KMS-11 (cell line): Measurements from ENCODE around the gene HHIPL1.

Experiments used
- H2AFZ ChIP-seq: fragments of 200-600 bp; sonication (generic); 2 replicates; pipeline ENCODE4 v1.6.1; 2016; ENCODE audit warnings: antibody characterized with exemption, mixed run types, low read depth
- H3K27ac ChIP-seq: fragments of 200-600 bp; sonication (generic); 2 replicates; pipeline ENCODE4 v1.6.1; 2016; ENCODE audit warnings: mild to moderate bottlenecking, mixed run types
- H3K27me3 ChIP-seq: fragments of 200-600 bp; sonication (generic); 2 replicates; pipeline ENCODE4 v1.6.1; 2017; ENCODE audit warnings: mild to moderate bottlenecking, low read depth, mixed run types, moderate library complexity; ENCODE audit not compliant: insufficient read depth
- H3K36me3 ChIP-seq: fragments of 200-600 bp; sonication (generic); 2 replicates; pipeline ENCODE4 v1.6.1; 2017; ENCODE audit warnings: mild to moderate bottlenecking, mixed run types; ENCODE audit not compliant: insufficient read depth
- H3K4me1 ChIP-seq: fragments of 200-600 bp; sonication (generic); 2 replicates; pipeline ENCODE4 v1.6.1; 2016; ENCODE audit warnings: mild to moderate bottlenecking, low read depth, mixed run types; ENCODE audit not compliant: poor library complexity, severe bottlenecking
- H3K4me2 ChIP-seq: fragments of 200-600 bp; sonication (generic); 2 replicates; pipeline ENCODE4 v1.7.0; 2016; ENCODE audit warnings: mild to moderate bottlenecking, mixed run types
- H3K4me3 ChIP-seq: fragments of 200-600 bp; sonication (generic); IDR thresholded peaks from 2 replicates; pipeline ENCODE4 v1.6.1; 2017; ENCODE audit warnings: low read depth, low read length, mixed read lengths; ENCODE audit not compliant: insufficient read depth
- H3K79me2 ChIP-seq: fragments of 200-600 bp; sonication (generic); 2 replicates; pipeline ENCODE4 v1.6.1; 2016; ENCODE audit warnings: low read depth, mixed run types; ENCODE audit not compliant: insufficient read depth
- H3K9ac ChIP-seq: fragments of 200-600 bp; sonication (generic); 2 replicates; pipeline ENCODE4 v1.6.1; 2016; ENCODE audit warnings: mild to moderate bottlenecking, mixed run types
- H4K20me1 ChIP-seq: fragments of 200-600 bp; sonication (generic); 2 replicates; pipeline ENCODE4 v1.6.1; 2016; ENCODE audit warnings: mild to moderate bottlenecking, mixed run types; ENCODE audit not compliant: insufficient read depth
- CTCF ChIP-seq: fragments of 200-600 bp; sonication (generic); conservative IDR thresholded peaks from 2 replicates; pipeline ENCODE4 v1.6.1; 2017; ENCODE audit warnings: low read depth, mild to moderate bottlenecking, antibody characterized with exemption, low read length, moderate library complexity, mixed read lengths

HHIPL1 gene

GRCh38 chr14:99626041-99626648 lies 18.8 kb upstream of the HHIPL1 start:
- H3K27ac ChIP-seq, result no peak overlapping the region
- no peaks in the 10 kb centered on the region for H3K36me3 ChIP-seq
- no peak overlapping the region for H3K4me3 ChIP-seq
- H3K4me1 ChIP-seq, result peaks cover 15% of the 10 kb centered on the region
- H2AFZ ChIP-seq, result no peak overlapping the region
- TF ChIP-seq CTCF, result no peak
- H3K9ac ChIP-seq, result no peak overlapping the region
- H3K79me2 ChIP-seq, result no peaks in the 10 kb centered on the region
- H3K4me2 ChIP-seq, result no peak overlapping the region
- no peaks in the 10 kb centered on the region for H4K20me1 ChIP-seq
- H3K27me3 ChIP-seq, result no peaks in the 10 kb centered on the region

- Histone ChIP-seq H3K27me3 (no peaks in the 10 kb centered on the region), H2AFZ (no peak overlapping the region), H3K4me2 (no peak overlapping the region), H3K79me2 (no peaks in the 10 kb centered on the region), H3K4me1 (peaks cover 15% of the 10 kb centered on the region), H4K20me1 (no peaks in the 10 kb centered on the region), H3K27ac (no peak overlapping the region), H3K4me3 (no peak overlapping the region), H3K36me3 (no peaks in the 10 kb centered on the region), H3K9ac (no peak overlapping the region)
- TF ChIP-seq CTCF, result no peak
These were observed 17.8 kb upstream of the HHIPL1 start for GRCh38 chr14:99627100-99627499.

- no peaks in the 10 kb centered on the region for H3K36me3 ChIP-seq
- no peaks in the 10 kb centered on the region for H4K20me1 ChIP-seq
- no peak for TF ChIP-seq CTCF
- no peak overlapping the region for H3K4me2 ChIP-seq
- no peaks in the 10 kb centered on the region for H3K27me3 ChIP-seq
- no peak overlapping the region for H2AFZ ChIP-seq
- H3K9ac ChIP-seq, result no peak overlapping the region
- H3K4me3 ChIP-seq, result no peak overlapping the region
- peaks cover 15% of the 10 kb centered on the region for H3K4me1 ChIP-seq
- no peaks in the 10 kb centered on the region for H3K79me2 ChIP-seq
- no peak overlapping the region for H3K27ac ChIP-seq
These were observed 17.2 kb upstream of the HHIPL1 start for GRCh38 chr14:99627510-99628381.

- Histone ChIP-seq H2AFZ (peak overlapping the region; percentile 46; the same call in 1 of the 2 replicates), H3K4me3 (no peak overlapping the region)
These were observed 15.9 kb upstream of the HHIPL1 start for GRCh38 chr14:99628887-99629618.

More at GRCh38 chr14:99628887-99629618, 15.9 kb upstream of the HHIPL1 start:
- Histone ChIP-seq H4K20me1 (no peaks in the 10 kb centered on the region), H3K36me3 (no peaks in the 10 kb centered on the region), H3K27me3 (no peaks in the 10 kb centered on the region), H3K27ac (no peak overlapping the region), H3K79me2 (no peaks in the 10 kb centered on the region), H3K9ac (no peak overlapping the region), H3K4me1 (peaks cover 15% of the 10 kb centered on the region), H3K4me2 (peak overlapping the region; percentile 45)
- peak; percentile 89 for TF ChIP-seq CTCF
